WTC11 (cell line): ENCODE data around the gene WDR54. TPM values are rescaled to one million over a fixed set of nuclear protein-coding genes. Genes with fewer than 3 reads are reported as not detected.

Experiments used
- ATAC-seq: fragments of 200-7000 bp; cut with Tn5 transposase; 2 replicates; pipeline ENCODE4 v1.10.0; 2021; ENCODE audit warnings: mild to moderate bottlenecking, moderate library complexity
- CTCF ChIA-PET: fragments of 300-600 bp; sonication (Branson Sonifier 250); formaldehyde crosslinking; loops from one replicate; lab custom pipeline; 2021; ENCODE audit warnings: antibody characterized with exemption; lab: Charles Lee
- POLR2A ChIA-PET: fragments of 350-600 bp; sonication (Branson Sonifier 250); formaldehyde crosslinking; loops from one replicate; lab custom pipeline; 2021; ENCODE audit warnings: antibody characterized with exemption; lab: Charles Lee
- DNase-seq: peaks from one replicate; pipeline ENCODE4 v3.0.0; 2021; ENCODE audit warnings: low spot score
- H3K27ac Mint-ChIP-seq: 2 replicates; pipeline ENCODE4 v1.8.0; 2021; ENCODE audit warnings: mixed read lengths
- H3K27me3 Mint-ChIP-seq: 2 replicates; pipeline ENCODE4 v1.8.0; 2021; ENCODE audit warnings: low read depth, mild to moderate bottlenecking, moderate library complexity, mixed read lengths
- H3K36me3 Mint-ChIP-seq: 2 replicates; pipeline ENCODE4 v1.8.0; 2021; ENCODE audit warnings: mixed read lengths
- H3K4me1 Mint-ChIP-seq: 2 replicates; pipeline ENCODE4 v1.8.0; 2022; ENCODE audit warnings: mixed read lengths
- H3K4me3 Mint-ChIP-seq: 2 replicates; pipeline ENCODE4 v1.8.0; 2021; ENCODE audit warnings: mild to moderate bottlenecking, moderate library complexity, mixed read lengths
- H3K9me3 Mint-ChIP-seq: 2 replicates; pipeline ENCODE4 v1.8.0; 2021; ENCODE audit warnings: mixed read lengths
- ATF3 ChIP-seq: sonication (generic); formaldehyde crosslinking; conservative IDR thresholded peaks from 2 replicates; pipeline ENCODE4 v1.8.1; 2022; ENCODE audit warnings: mild to moderate bottlenecking, missing genetic modification reagents
- CTCF ChIP-seq: fragments of 200-600 bp; IDR thresholded peaks from 2 replicates; pipeline ENCODE4 v1.8.0; 2022; ENCODE audit warnings: antibody characterized with exemption
- FOXJ3 ChIP-seq: sonication (generic); formaldehyde crosslinking; IDR thresholded peaks from 2 replicates; pipeline ENCODE4 v1.9.0; 2021; ENCODE audit warnings: missing genetic modification reagents, mild to moderate bottlenecking, borderline replicate concordance
- FOXK1 ChIP-seq: sonication (generic); formaldehyde crosslinking; IDR thresholded peaks from 2 replicates; pipeline ENCODE4 v1.8.0; 2022; ENCODE audit warnings: mild to moderate bottlenecking, moderate library complexity, missing genetic modification reagents
- FOXP4 ChIP-seq: sonication (generic); formaldehyde crosslinking; IDR thresholded peaks from 2 replicates; pipeline ENCODE4 v1.8.0; 2022; ENCODE audit warnings: mild to moderate bottlenecking, missing genetic modification reagents
- HMGXB4 ChIP-seq: sonication (generic); formaldehyde crosslinking; IDR thresholded peaks from 2 replicates; pipeline ENCODE4 v1.8.1; 2023; ENCODE audit warnings: mild to moderate bottlenecking, moderate library complexity, missing genetic modification reagents
- IRF1 ChIP-seq: sonication (generic); formaldehyde crosslinking; IDR thresholded peaks from 2 replicates; pipeline ENCODE4 v1.8.0; 2023; ENCODE audit warnings: missing genetic modification reagents
- MYBL2 ChIP-seq: sonication (generic); formaldehyde crosslinking; IDR thresholded peaks from 2 replicates; pipeline ENCODE4 v1.8.1; 2023; ENCODE audit warnings: mild to moderate bottlenecking, moderate library complexity, missing genetic modification reagents
- OVOL2 ChIP-seq: fragments of 250-450 bp; sonication (Bioruptor Pico); IDR thresholded peaks from 2 replicates; pipeline ENCODE4 v1.9.0; 2021; ENCODE audit warnings: mild to moderate bottlenecking, borderline replicate concordance
- SMAD3 ChIP-seq: sonication (generic); formaldehyde crosslinking; IDR thresholded peaks from 2 replicates; pipeline ENCODE4 v1.8.0; 2022; ENCODE audit warnings: missing genetic modification reagents, mild to moderate bottlenecking, borderline replicate concordance
- USF2 ChIP-seq: sonication (generic); formaldehyde crosslinking; IDR thresholded peaks from 2 replicates; pipeline ENCODE4 v1.8.1; 2023; ENCODE audit warnings: mild to moderate bottlenecking, missing genetic modification reagents, moderate library complexity
- ZNF416 ChIP-seq: fragments of 250-450 bp; sonication (Bioruptor Pico); IDR thresholded peaks from 2 replicates; pipeline ENCODE4 v1.9.0; 2021; ENCODE audit warnings: mild to moderate bottlenecking, inconsistent platforms
- ZNF512 ChIP-seq: sonication (generic); formaldehyde crosslinking; IDR thresholded peaks from 2 replicates; pipeline ENCODE4 v1.8.1; 2022; ENCODE audit warnings: missing genetic modification reagents, borderline replicate concordance
- total RNA-seq: library from RNA; stranded (reverse); gene quantifications from 3 replicates; pipeline ENCODE4 v1.2.3, GENCODE V29; 2021

WDR54 gene
- total RNA-seq, 1 experiment from 2014 or later = 55.2 TPM

GRCh38 chr2:74448771-74449170, 27.2 kb downstream of the WDR54 start:
- H3K4me1 Mint-ChIP-seq = peaks cover 10% of the 10 kb centered on the region; the same call in 1 of the 2 replicates
- CTCF ChIA-PET = no interaction called here

More at GRCh38 chr2:74448771-74449170, 27.2 kb downstream of the WDR54 start:
- no peaks in the 10 kb centered on the region for H3K9me3 Mint-ChIP-seq
- no peak for DNase-seq
- peaks cover 18% of the 10 kb centered on the region for H3K27me3 Mint-ChIP-seq
- no peaks in the 10 kb centered on the region for H3K36me3 Mint-ChIP-seq
- no peak for TF ChIP-seq ZNF416 (CRISPR knock-in tag)
- no peak for TF ChIP-seq FOXP4 (CRISPR knock-in tag)
- no peak for TF ChIP-seq SMAD3
- TF ChIP-seq FOXK1 (CRISPR knock-in tag) = no peak
- no peak for TF ChIP-seq ATF3 (CRISPR knock-in tag)
- TF ChIP-seq USF2 (CRISPR knock-in tag) = no peak
- no peak for TF ChIP-seq FOXJ3 (CRISPR knock-in tag)
- TF ChIP-seq CTCF = no peak
- TF ChIP-seq OVOL2 (CRISPR knock-in tag) = no peak
- TF ChIP-seq ZNF512 (CRISPR knock-in tag) = no peak
- TF ChIP-seq HMGXB4 = no peak
- TF ChIP-seq MYBL2 = no peak
- no peak for TF ChIP-seq IRF1 (CRISPR knock-in tag)
- H3K4me3 Mint-ChIP-seq = no peak overlapping the region
- ATAC-seq = no peak
- POLR2A ChIA-PET = interaction anchor here (1.2 kb wide), 1 partner anchor 8 kb away, joined by 3 read pairs; no protein-coding TSS in a partner anchor
- H3K27ac Mint-ChIP-seq = no peak overlapping the region
